NT2/D1 (cell line): ENCODE results near the gene TSPAN17.

Experiments used
- DNase-seq: peaks from one replicate; pipeline ENCODE4 v3.0.0-alpha.2; 2011; ENCODE audit warnings: low read depth, low spot score
- H3K27me3 ChIP-seq: 2 replicates; pipeline ENCODE4 v1.6.0; 2011; ENCODE audit warnings: mild to moderate bottlenecking; ENCODE audit not compliant: insufficient read length, insufficient read depth
- H3K36me3 ChIP-seq: 2 replicates; pipeline ENCODE4 v1.6.1; 2011; ENCODE audit warnings: mild to moderate bottlenecking, low read length, mixed read lengths; ENCODE audit not compliant: insufficient read depth, insufficient read length
- H3K4me1 ChIP-seq: 2 replicates; pipeline ENCODE4 v1.5.1; 2011; ENCODE audit not compliant: insufficient read depth, insufficient read length
- H3K4me3 ChIP-seq: 2 replicates; pipeline ENCODE4 v1.5.1; 2011; ENCODE audit warnings: low read depth; ENCODE audit not compliant: insufficient read length
- H3K9ac ChIP-seq: 2 replicates; pipeline ENCODE4 v1.6.0; 2011; ENCODE audit warnings: low read depth; ENCODE audit not compliant: insufficient read length
- H3K9me3 ChIP-seq: 2 replicates; pipeline ENCODE4 v1.5.1; 2011; ENCODE audit warnings: mild to moderate bottlenecking, low read length; ENCODE audit not compliant: insufficient read depth
- SUZ12 ChIP-seq: IDR thresholded peaks from 2 replicates; pipeline ENCODE4 v1.6.1; 2011; ENCODE audit not compliant: insufficient read length, insufficient read depth; ENCODE audit errors: extremely low read depth
- YY1 ChIP-seq: IDR thresholded peaks from 2 replicates; pipeline ENCODE4 v1.6.1; 2011; ENCODE audit not compliant: insufficient read length, insufficient read depth
- ZNF274 ChIP-seq: IDR thresholded peaks from 2 replicates; pipeline ENCODE4 v1.6.1; 2011; ENCODE audit warnings: mild to moderate bottlenecking, low read depth, low read length

Gene TSPAN17

DNA sequence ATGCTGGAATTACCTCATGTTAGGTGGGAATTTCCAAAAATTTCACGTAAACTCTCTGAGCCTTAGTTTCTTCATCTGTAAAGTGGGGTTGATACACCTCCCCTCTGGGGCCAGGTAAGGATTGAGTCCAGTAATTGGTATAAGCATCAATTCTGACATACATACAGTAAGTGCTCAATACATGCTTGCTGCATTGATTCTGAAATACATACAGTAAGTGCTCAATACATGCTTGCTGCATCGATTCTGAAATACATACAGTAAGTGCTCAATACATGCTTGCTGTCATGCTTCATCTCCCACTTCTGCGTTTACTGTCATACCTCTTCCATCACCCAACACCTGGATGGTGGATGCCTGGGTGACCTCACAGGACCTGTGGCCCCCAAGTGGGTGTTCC lies 57.1 kb downstream of the TSPAN17 start:
- H3K9ac ChIP-seq = no peak overlapping the region
- no peaks in the 10 kb centered on the region for H3K27me3 ChIP-seq
- H3K4me1 ChIP-seq = no peaks in the 10 kb centered on the region
- TF ChIP-seq SUZ12 (no peak), YY1 (no peak), ZNF274 (no peak)
- no peak for DNase-seq
- no peaks in the 10 kb centered on the region for H3K9me3 ChIP-seq
- no peaks in the 10 kb centered on the region for H3K36me3 ChIP-seq
- H3K4me3 ChIP-seq = no peak overlapping the region

DNA sequence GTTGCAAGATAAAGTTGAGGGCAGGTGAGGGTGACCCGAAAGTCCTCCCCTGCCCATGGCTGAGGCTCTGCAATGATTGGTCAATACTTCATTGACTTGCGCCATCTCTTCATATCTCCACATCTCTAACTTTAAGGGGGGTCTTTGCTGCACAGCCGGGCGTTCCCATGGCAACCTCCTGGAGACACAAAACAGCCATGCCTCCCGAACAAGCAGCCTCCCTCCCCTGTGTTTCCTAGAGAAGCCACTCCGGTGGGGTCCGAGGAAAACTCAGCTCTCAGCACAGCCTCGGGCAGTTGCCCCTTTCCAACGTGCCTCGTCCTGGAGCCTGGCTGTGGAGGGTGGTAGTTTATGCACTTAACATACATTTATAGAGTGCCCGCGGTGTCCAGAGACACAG lies 57.5 kb downstream of the TSPAN17 start:
- no peak for DNase-seq
- TF ChIP-seq ZNF274 (no peak), SUZ12 (no peak), YY1 (no peak)
- Histone ChIP-seq H3K4me3 (no peak overlapping the region), H3K9me3 (no peaks in the 10 kb centered on the region), H3K27me3 (no peaks in the 10 kb centered on the region), H3K9ac (no peak overlapping the region), H3K36me3 (no peaks in the 10 kb centered on the region), H3K4me1 (peaks cover 3% of the 10 kb centered on the region)
